ENCODE results near the gene STARD3. TPM values are rescaled to one million over a fixed set of nuclear protein-coding genes. Genes with fewer than 3 reads are reported as not detected.
A peak's percentile ranks its signal among the peaks of the same experiment; 100 is the strongest.

The STARD3 gene
- total and polyA plus RNA-seq, 4 donors = 27.4 to 79.7 (median 64.8) TPM

DNA sequence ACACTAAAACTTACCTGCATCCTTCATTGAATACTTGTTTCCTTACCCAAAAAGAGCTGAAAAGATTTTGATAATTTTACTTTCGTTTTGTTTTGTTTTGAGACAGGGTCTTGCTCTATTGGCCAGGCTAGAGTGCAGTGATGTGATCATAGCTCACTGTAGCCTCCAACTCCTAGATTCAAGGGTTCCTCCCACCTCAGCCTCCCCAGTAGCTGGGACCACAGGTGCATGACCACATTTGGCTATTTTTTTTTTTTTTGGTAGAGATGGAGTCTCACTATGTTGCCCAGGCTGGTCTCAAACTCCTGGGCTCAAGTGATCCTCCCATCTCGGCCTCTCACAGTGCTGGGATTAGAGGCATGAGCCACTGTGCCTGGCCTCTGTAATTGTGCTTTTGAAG is 18.2 kb downstream of the STARD3 start:
- no peak for ATAC-seq (ENCODE audit: insufficient read depth, low FRiP score)
- Histone ChIP-seq H3K4me3 (no peak overlapping the region), H3K27ac (ENCODE audit: low read depth in 1 of 2, low read length in 1 of 2) (no peak overlapping the region), H3K9me3 (ENCODE audit: control insufficient read depth in 4 of 4, insufficient read depth in 3 of 4, low read length in 3 of 4) (no peaks in the 10 kb centered on the region), H3K9ac (ENCODE audit: insufficient read depth in 1 of 2, low read length in 2 of 2) (no peak overlapping the region), H3K27me3 (ENCODE audit: control insufficient read depth in 3 of 3, insufficient read depth in 3 of 3, low read length in 2 of 3) (no peaks in the 10 kb centered on the region), H3K36me3 (ENCODE audit: control insufficient read depth in 4 of 4, insufficient read depth in 4 of 4, low read length in 4 of 4) (peaks cover 0 to 26% (median 3%) of the 10 kb centered on the region in 4 donors), H3K4me1 (ENCODE audit: control insufficient read depth in 5 of 5, insufficient read depth in 5 of 5, low read length in 5 of 5) (peaks cover 0 to 34% (median 11%) of the 10 kb centered on the region in 5 donors)
- TF ChIP-seq, protein P1, sequence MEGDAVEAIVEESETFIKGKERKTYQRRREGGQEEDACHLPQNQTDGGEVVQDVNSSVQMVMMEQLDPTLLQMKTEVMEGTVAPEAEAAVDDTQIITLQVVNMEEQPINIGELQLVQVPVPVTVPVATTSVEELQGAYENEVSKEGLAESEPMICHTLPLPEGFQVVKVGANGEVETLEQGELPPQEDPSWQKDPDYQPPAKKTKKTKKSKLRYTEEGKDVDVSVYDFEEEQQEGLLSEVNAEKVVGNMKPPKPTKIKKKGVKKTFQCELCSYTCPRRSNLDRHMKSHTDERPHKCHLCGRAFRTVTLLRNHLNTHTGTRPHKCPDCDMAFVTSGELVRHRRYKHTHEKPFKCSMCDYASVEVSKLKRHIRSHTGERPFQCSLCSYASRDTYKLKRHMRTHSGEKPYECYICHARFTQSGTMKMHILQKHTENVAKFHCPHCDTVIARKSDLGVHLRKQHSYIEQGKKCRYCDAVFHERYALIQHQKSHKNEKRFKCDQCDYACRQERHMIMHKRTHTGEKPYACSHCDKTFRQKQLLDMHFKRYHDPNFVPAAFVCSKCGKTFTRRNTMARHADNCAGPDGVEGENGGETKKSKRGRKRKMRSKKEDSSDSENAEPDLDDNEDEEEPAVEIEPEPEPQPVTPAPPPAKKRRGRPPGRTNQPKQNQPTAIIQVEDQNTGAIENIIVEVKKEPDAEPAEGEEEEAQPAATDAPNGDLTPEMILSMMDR (IDR thresholded peaks at IDR 0.05; ENCODE audit: control extremely low read depth, extremely low read depth) = no peak
- 87 to 96% methylated on average over 2 of the region's 2 CpGs for WGBS, 2 donors
- no peak for DNase-seq

- H3K27ac ChIP-seq (ENCODE audit: low read depth in 1 of 2, low read length in 1 of 2) = peak overlapping the region in 1 of 2 donors; percentile 80
- 95 to 96% methylated on average over 11 of the region's 11 CpGs for WGBS, 2 donors
- H3K27me3 ChIP-seq (ENCODE audit: control insufficient read depth in 3 of 3, insufficient read depth in 3 of 3, low read length in 2 of 3) = no peaks in the 10 kb centered on the region
- DNase-seq (no peak), ATAC-seq (ENCODE audit: insufficient read depth, low FRiP score) (no peak)
- no peak overlapping the region for H3K9ac ChIP-seq (ENCODE audit: insufficient read depth in 1 of 2, low read length in 2 of 2)
- peaks cover 0 to 47% (median 8%) of the 10 kb centered on the region in 5 donors for H3K4me1 ChIP-seq (ENCODE audit: control insufficient read depth in 5 of 5, insufficient read depth in 5 of 5, low read length in 5 of 5)
- H3K36me3 ChIP-seq (ENCODE audit: control insufficient read depth in 4 of 4, insufficient read depth in 4 of 4, low read length in 4 of 4) = peaks cover 0 to 53% (median 7%) of the 10 kb centered on the region in 4 donors
- no peak overlapping the region for H3K4me3 ChIP-seq
- no peaks in the 10 kb centered on the region for H3K9me3 ChIP-seq (ENCODE audit: control insufficient read depth in 4 of 4, insufficient read depth in 3 of 4, low read length in 3 of 4)
- TF ChIP-seq, protein P1 (IDR thresholded peaks at IDR 0.05; ENCODE audit: control extremely low read depth, extremely low read depth) = no peak
Measured at GRCh38 chr17:39658346-39658745, 21.4 kb downstream of the STARD3 start.

DNA sequence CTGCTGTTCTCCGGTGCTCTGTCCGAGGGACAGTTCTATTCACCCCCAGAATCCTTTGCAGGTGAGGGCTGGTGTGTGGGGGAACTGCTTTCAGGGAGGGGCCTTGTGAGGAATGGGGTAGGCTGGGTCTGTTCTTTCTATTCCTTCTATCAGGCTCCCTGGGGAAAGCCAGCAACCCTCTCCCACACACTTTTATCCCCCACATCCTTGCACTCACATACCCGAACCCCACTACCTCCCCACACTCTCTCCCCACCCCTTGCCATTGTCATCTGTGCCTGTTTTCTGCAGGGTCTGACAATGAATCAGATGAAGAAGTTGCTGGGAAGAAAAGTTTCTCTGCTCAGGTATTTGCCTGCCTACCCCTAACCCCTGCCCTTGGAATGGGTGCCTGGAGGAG is 21.8 kb downstream of the STARD3 start:
- Histone ChIP-seq H3K4me3 (no peak overlapping the region), H3K27me3 (ENCODE audit: control insufficient read depth in 3 of 3, insufficient read depth in 3 of 3, low read length in 2 of 3) (no peaks in the 10 kb centered on the region), H3K9ac (ENCODE audit: insufficient read depth in 1 of 2, low read length in 2 of 2) (no peak overlapping the region), H3K9me3 (ENCODE audit: control insufficient read depth in 4 of 4, insufficient read depth in 3 of 4, low read length in 3 of 4) (no peaks in the 10 kb centered on the region), H3K4me1 (ENCODE audit: control insufficient read depth in 5 of 5, insufficient read depth in 5 of 5, low read length in 5 of 5) (peaks cover 0 to 44% (median 8%) of the 10 kb centered on the region in 5 donors), H3K27ac (ENCODE audit: low read depth in 1 of 2, low read length in 1 of 2) (peak overlapping the region; percentile 52 to 80), H3K36me3 (ENCODE audit: control insufficient read depth in 4 of 4, insufficient read depth in 4 of 4, low read length in 4 of 4) (peaks cover 0 to 53% (median 7%) of the 10 kb centered on the region in 4 donors)
- TF ChIP-seq, protein P1 (IDR thresholded peaks at IDR 0.05; ENCODE audit: control extremely low read depth, extremely low read depth) = no peak
- DNase-seq (no peak), ATAC-seq (ENCODE audit: insufficient read depth, low FRiP score) (no peak)
- WGBS, 2 donors = 91 to 93% methylated on average over 3 of the region's 3 CpGs

Measured in lung (tissue), 12 donors.